Ectodermal cell (in vitro differentiated cells): ENCODE results near the gene TCERG1L. TPM values are rescaled to one million over a fixed set of nuclear protein-coding genes. Genes with fewer than 3 reads are reported as not detected.

Experiments
- H3K27ac ChIP-seq: 2 replicates; pipeline ENCODE4 v1.7.0; 2013; ENCODE audit warnings: mild to moderate bottlenecking, low read depth, low read length; ENCODE audit not compliant: insufficient read depth, poor library complexity, severe bottlenecking
- H3K27me3 ChIP-seq: 2 replicates; pipeline ENCODE4 v1.7.0; 2013; ENCODE audit warnings: mild to moderate bottlenecking, low read length; ENCODE audit not compliant: insufficient read depth, control insufficient read depth, poor library complexity, severe bottlenecking
- H3K36me3 ChIP-seq: one replicate; pipeline ENCODE4 v1.7.0; 2013; ENCODE audit warnings: low read length; ENCODE audit not compliant: control insufficient read depth, insufficient read depth
- H3K4me1 ChIP-seq: one replicate; pipeline ENCODE4 v1.7.0; 2013; ENCODE audit warnings: low read length; ENCODE audit not compliant: control insufficient read depth, insufficient read depth
- H3K4me3 ChIP-seq: 2 replicates; pipeline ENCODE4 v1.7.0; 2013; ENCODE audit warnings: low read depth, low read length, control low read depth; ENCODE audit not compliant: insufficient read depth
- H3K9me3 ChIP-seq: 2 replicates; pipeline ENCODE4 v1.7.0; 2013; ENCODE audit warnings: mild to moderate bottlenecking, low read length, moderate library complexity; ENCODE audit not compliant: control insufficient read depth
- WGBS, 2 experiments: methylation state at CpG; one replicate each; pipeline ENCODE4 v1.1.7; 2013; ENCODE audit warnings: missing lambda C conversion rate in 2 of 2; 5-methylcytosine and 5-hydroxymethylcytosine counted together
- polyA plus RNA-seq, 4 experiments: library from polyadenylated mRNA; stranded (reverse); fragments of 50-300 nt; gene quantifications; one replicate each; pipeline ENCODE4 v1.2.3, GENCODE V29; 2013

TCERG1L gene
- 1.8 TPM for polyA plus RNA-seq (2013, experiment 1 of 4)
- polyA plus RNA-seq (2013, experiment 2 of 4), result 1.3 TPM
- 1.1 TPM for polyA plus RNA-seq (2013, experiment 3 of 4)
- polyA plus RNA-seq (2013, experiment 4 of 4), result 1.8 TPM

GRCh38 chr10:131311661-131312477 lies at the start of gene TCERG1L:
Gene TCERG1L, minus strand, starts transcription at chr10:131311721. Its CDS starts 86 bp downstream, at chr10:131311635.
- no peak within 1 kb of the TSS for H3K27ac ChIP-seq
- peak within 1 kb of the TSS; percentile 37 for H3K4me3 ChIP-seq
- H3K27me3 ChIP-seq, result peaks cover 28% of the 10 kb centered on the region
- H3K9me3 ChIP-seq, result no peaks in the 10 kb centered on the region
- whole genome bisulfite sequencing, 2 experiments, result 0% methylated on average over 103 of the region's 104 CpGs
- no peaks in the 10 kb centered on the region for H3K36me3 ChIP-seq
- H3K4me1 ChIP-seq, result no peaks in the 10 kb centered on the region

- H3K27ac ChIP-seq, result no peak overlapping the region
- 89 to 92% methylated on average over 13 of the region's 13 CpGs for WGBS, 2 experiments
- H3K9me3 ChIP-seq, result no peaks in the 10 kb centered on the region
- H3K4me3 ChIP-seq, result no peak overlapping the region
- H3K4me1 ChIP-seq, result no peaks in the 10 kb centered on the region
- H3K27me3 ChIP-seq, result no peaks in the 10 kb centered on the region
- H3K36me3 ChIP-seq, result no peaks in the 10 kb centered on the region
These were observed 47.4 kb upstream of the TCERG1L start for GRCh38 chr10:131358741-131359442.

DNA sequence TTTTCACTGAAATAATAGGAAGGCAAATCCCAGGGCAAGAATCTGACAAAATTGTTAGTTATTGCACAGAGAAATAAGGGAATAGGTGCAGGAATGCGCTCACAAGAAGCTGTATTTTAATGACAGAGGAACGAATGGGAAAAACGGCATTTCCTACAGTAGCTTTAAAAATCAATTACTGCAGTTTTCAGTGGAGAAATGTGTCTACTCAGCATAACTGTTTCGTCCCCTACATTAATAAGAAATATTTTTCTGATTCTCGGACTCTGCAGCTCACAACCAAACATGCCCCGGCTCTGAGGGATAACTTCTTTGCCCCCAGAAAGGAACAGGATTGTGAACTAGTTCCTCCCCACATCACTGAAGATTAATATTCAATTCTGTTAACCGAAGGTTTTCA lies 44.9 kb upstream of the TCERG1L start:
- Histone ChIP-seq H3K27me3 (no peaks in the 10 kb centered on the region), H3K36me3 (no peaks in the 10 kb centered on the region), H3K4me1 (no peaks in the 10 kb centered on the region), H3K9me3 (no peaks in the 10 kb centered on the region), H3K4me3 (no peak overlapping the region), H3K27ac (no peak overlapping the region)
- WGBS, 2 experiments, result 90 to 95% methylated on average over 7 of the region's 7 CpGs

DNA sequence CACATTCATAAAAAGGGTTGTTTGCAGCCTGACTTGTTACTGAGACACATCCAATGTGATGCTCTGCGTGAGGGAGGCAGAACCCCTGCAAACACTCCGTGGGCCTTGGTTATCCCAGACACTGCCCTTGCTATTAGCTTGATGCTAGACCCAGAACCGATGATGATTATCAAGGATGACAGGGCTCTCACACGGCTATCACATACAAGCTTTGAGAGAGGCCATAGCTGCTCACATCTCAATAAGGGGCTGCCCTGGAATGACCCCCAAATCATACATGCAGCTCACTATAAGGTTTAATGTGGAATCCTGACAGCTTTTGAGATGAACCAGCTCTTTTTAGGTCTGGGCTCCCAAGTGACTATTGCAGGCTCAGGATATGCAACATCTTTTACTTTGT lies 44.4 kb upstream of the TCERG1L start:
- 89 to 91% methylated on average over 4 of the region's 4 CpGs for WGBS, 2 experiments
- H3K36me3 ChIP-seq, result no peaks in the 10 kb centered on the region
- no peaks in the 10 kb centered on the region for H3K9me3 ChIP-seq
- no peaks in the 10 kb centered on the region for H3K4me1 ChIP-seq
- no peak overlapping the region for H3K4me3 ChIP-seq
- no peak overlapping the region for H3K27ac ChIP-seq
- H3K27me3 ChIP-seq, result no peaks in the 10 kb centered on the region

DNA sequence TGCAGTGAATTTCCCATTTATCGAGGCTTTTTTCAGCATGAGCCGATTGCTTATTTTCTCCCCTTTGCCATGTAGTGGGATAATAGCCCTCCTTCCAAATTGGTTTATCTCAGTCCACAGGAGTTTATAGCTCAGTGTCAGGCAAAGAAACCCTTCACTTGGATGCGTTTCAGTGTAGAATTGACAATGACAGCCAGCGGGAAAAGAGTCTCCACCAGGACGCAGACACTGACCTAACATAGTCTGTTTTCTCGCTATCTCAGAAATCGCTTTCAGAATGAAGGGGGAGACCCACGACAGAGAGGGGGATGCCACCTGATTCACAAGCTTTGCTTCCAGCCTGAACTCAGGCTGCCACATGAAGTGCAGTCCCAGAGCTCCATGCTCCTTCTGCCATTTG lies 43.5 kb upstream of the TCERG1L start:
- 89 to 91% methylated on average over 8 of the region's 8 CpGs for WGBS, 2 experiments
- Histone ChIP-seq H3K27me3 (no peaks in the 10 kb centered on the region), H3K4me1 (peaks cover 7% of the 10 kb centered on the region), H3K4me3 (no peak overlapping the region), H3K9me3 (no peaks in the 10 kb centered on the region), H3K27ac (no peak overlapping the region), H3K36me3 (no peaks in the 10 kb centered on the region)

GRCh38 chr10:131354380-131354779 lies 42.9 kb upstream of the TCERG1L start:
- no peaks in the 10 kb centered on the region for H3K36me3 ChIP-seq
- no peak overlapping the region for H3K27ac ChIP-seq
- H3K9me3 ChIP-seq, result no peaks in the 10 kb centered on the region
- H3K4me1 ChIP-seq, result peaks cover 7% of the 10 kb centered on the region
- no peaks in the 10 kb centered on the region for H3K27me3 ChIP-seq
- H3K4me3 ChIP-seq, result no peak overlapping the region
- WGBS, 2 experiments, result 57 to 61% methylated on average over 9 of the region's 9 CpGs

DNA sequence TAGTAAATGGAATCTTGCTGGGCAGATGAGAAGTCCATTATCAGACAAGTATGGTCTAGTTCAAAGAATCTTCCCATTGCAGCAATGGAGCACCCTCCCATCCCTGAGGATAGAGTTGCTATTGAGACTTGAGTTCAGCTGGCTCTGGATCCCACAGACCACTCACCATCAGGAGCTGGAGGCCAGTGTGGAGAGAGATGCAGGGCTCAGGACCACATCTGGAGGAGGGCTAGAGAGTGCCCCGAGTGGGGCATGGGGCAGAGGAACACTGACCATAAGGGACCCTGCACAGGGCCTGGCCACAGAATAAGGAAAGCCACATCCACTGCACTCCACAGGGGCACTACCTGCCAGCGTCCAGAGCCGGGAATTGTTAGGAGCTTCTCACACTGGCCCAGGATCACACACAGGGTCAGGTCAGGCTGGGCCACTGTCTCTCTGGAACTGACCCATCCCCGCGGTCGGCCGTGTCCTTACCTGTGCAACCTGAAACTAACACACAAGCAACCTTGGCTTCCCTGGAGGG lies 41.3 kb upstream of the TCERG1L start:
- H3K36me3 ChIP-seq, result no peaks in the 10 kb centered on the region
- no peaks in the 10 kb centered on the region for H3K9me3 ChIP-seq
- H3K27me3 ChIP-seq, result no peaks in the 10 kb centered on the region
- 93 to 95% methylated on average over 7 of the region's 7 CpGs for WGBS, 2 experiments
- no peak overlapping the region for H3K4me3 ChIP-seq
- H3K27ac ChIP-seq, result no peak overlapping the region
- H3K4me1 ChIP-seq, result peaks cover 7% of the 10 kb centered on the region

DNA sequence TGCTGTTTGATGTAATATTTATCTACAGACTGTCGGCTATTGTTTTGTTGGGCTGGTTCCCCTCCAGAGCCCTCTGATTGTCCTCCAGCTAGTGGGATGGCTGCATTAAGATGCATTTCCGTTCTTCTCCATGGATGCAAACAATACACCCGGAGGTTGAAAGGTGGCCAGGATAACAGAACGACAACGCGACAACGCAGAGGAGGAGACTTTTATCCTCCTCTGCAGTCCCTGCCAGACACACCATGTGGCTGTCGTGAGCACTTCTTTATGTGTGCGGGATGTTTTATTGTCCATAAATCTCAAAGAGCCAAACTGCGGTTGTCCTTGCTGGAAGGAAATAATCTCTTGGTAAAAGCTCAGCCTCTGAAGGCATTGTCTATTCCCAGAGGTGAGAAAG lies 39.1 kb upstream of the TCERG1L start:
- 63 to 68% methylated on average over 10 of the region's 10 CpGs for WGBS, 2 experiments
- H3K4me3 ChIP-seq, result no peak overlapping the region
- no peaks in the 10 kb centered on the region for H3K36me3 ChIP-seq
- no peaks in the 10 kb centered on the region for H3K27me3 ChIP-seq
- peaks cover 7% of the 10 kb centered on the region for H3K4me1 ChIP-seq
- H3K27ac ChIP-seq, result no peak overlapping the region
- no peaks in the 10 kb centered on the region for H3K9me3 ChIP-seq

- Histone ChIP-seq H3K9me3 (no peaks in the 10 kb centered on the region), H3K36me3 (no peaks in the 10 kb centered on the region), H3K4me1 (peaks cover 7% of the 10 kb centered on the region), H3K27ac (no peak overlapping the region), H3K27me3 (no peaks in the 10 kb centered on the region), H3K4me3 (no peak overlapping the region)
- 54 to 60% methylated on average over 5 of the region's 5 CpGs for WGBS, 2 experiments
These were observed 38.7 kb upstream of the TCERG1L start for GRCh38 chr10:131350245-131350644.

- no peaks in the 10 kb centered on the region for H3K27me3 ChIP-seq
- WGBS, 2 experiments, result 71 to 84% methylated on average over 5 of the region's 5 CpGs
- H3K9me3 ChIP-seq, result no peaks in the 10 kb centered on the region
- H3K36me3 ChIP-seq, result no peaks in the 10 kb centered on the region
- peaks cover 7% of the 10 kb centered on the region for H3K4me1 ChIP-seq
- no peak overlapping the region for H3K4me3 ChIP-seq
- no peak overlapping the region for H3K27ac ChIP-seq
These were observed 34.9 kb upstream of the TCERG1L start for GRCh38 chr10:131346456-131346855.
